Smooth muscle cell (in vitro differentiated cells): ENCODE measurements around the gene ZNF407. TPM values are rescaled to one million over a fixed set of nuclear protein-coding genes. Genes with fewer than 3 reads are reported as not detected.

Source experiments
- DNase-seq: peaks from one replicate; lab custom pipeline; 2025; ENCODE audit not compliant: unreplicated experiment; lab: John Stamatoyannopoulos, UW
- H2AFZ ChIP-seq: fragments of 200-600 bp; sonication (generic); 2 replicates; pipeline ENCODE4 v1.6.0; 2016; ENCODE audit warnings: antibody characterized with exemption, low read depth, mild to moderate bottlenecking
- H3F3A ChIP-seq: fragments of 200-600 bp; sonication (generic); 2 replicates; pipeline ENCODE4 v1.6.0; 2017; ENCODE audit warnings: antibody characterized with exemption, low read depth
- H3K27ac ChIP-seq: fragments of 200-600 bp; sonication (generic); 2 replicates; pipeline ENCODE4 v1.5.1; 2016; ENCODE audit warnings: low read depth, mild to moderate bottlenecking
- H3K27me3 ChIP-seq: fragments of 200-600 bp; sonication (generic); 2 replicates; pipeline ENCODE4 v1.6.1; 2016; ENCODE audit warnings: low read depth, mild to moderate bottlenecking
- H3K36me3 ChIP-seq: fragments of 200-600 bp; sonication (generic); 2 replicates; pipeline ENCODE4 v1.5.1; 2016; ENCODE audit warnings: low read depth
- H3K4me1 ChIP-seq: fragments of 200-600 bp; sonication (generic); 2 replicates; pipeline ENCODE4 v1.5.1; 2016; ENCODE audit warnings: low read depth
- H3K4me2 ChIP-seq: fragments of 200-600 bp; sonication (generic); 2 replicates; pipeline ENCODE4 v1.6.0; 2016; ENCODE audit warnings: mild to moderate bottlenecking
- H3K4me3 ChIP-seq: fragments of 200-600 bp; sonication (generic); 2 replicates; pipeline ENCODE4 v1.5.1; 2016; ENCODE audit warnings: mild to moderate bottlenecking
- H3K79me2 ChIP-seq: fragments of 200-600 bp; sonication (generic); 2 replicates; pipeline ENCODE4 v1.6.0; 2016; ENCODE audit warnings: low read depth, mild to moderate bottlenecking
- H3K9ac ChIP-seq: fragments of 200-600 bp; sonication (generic); 2 replicates; pipeline ENCODE4 v1.6.0; 2016; ENCODE audit warnings: low read depth
- H3K9me3 ChIP-seq: fragments of 200-600 bp; sonication (generic); replicated peaks from 2 replicates; pipeline ENCODE4 v1.5.1; 2016; ENCODE audit warnings: low read depth
- H4K20me1 ChIP-seq: fragments of 200-600 bp; sonication (generic); 2 replicates; pipeline ENCODE4 v1.6.0; 2016; ENCODE audit warnings: low read depth
- CTCF ChIP-seq: fragments of 200-600 bp; sonication (generic); IDR thresholded peaks from 2 replicates; pipeline ENCODE4 v1.5.1; 2017; ENCODE audit warnings: borderline replicate concordance, mild to moderate bottlenecking, antibody characterized with exemption; ENCODE audit not compliant: insufficient read depth, poor library complexity, severe bottlenecking
- WGBS: methylation state at CpG from one replicate; pipeline ENCODE4 v1.1.7; 2016; ENCODE audit warnings: low lambda C conversion rate; 5-methylcytosine and 5-hydroxymethylcytosine counted together
- polyA plus RNA-seq: library from polyadenylated mRNA; unstranded; fragments of >200 nt; fragmentation: Nextera tagmentation; extraction: Ambion mirVana; gene quantifications from 2 replicates; pipeline ENCODE4 v1.2.1, GENCODE V29; 2016
- total RNA-seq: library from RNA; depleted of rRNA; stranded (reverse); fragments of >200 nt; gene quantifications from 2 replicates; pipeline ENCODE4 v1.2.3, GENCODE V29; 2014

ZNF407 gene
- total and polyA plus RNA-seq, 2 experiments from 2014 or later = 4.5 to 11.5 TPM

- Histone ChIP-seq H3K4me3 (no peak overlapping the region), H3K36me3 (no peaks in the 10 kb centered on the region), H3K9ac (no peak overlapping the region), H3K4me2 (no peak overlapping the region), H3K9me3 (no peaks in the 10 kb centered on the region), H3K27me3 (no peaks in the 10 kb centered on the region), H3K27ac (no peak overlapping the region), H3K4me1 (no peaks in the 10 kb centered on the region), H4K20me1 (no peaks in the 10 kb centered on the region), H2AFZ (no peak overlapping the region), H3K79me2 (no peaks in the 10 kb centered on the region), H3F3A (no peaks in the 10 kb centered on the region)
- WGBS = 68% methylated on average over 2 of the region's 2 CpGs
- TF ChIP-seq CTCF = no peak
- no peak for DNase-seq
These were observed 191.0 kb downstream of the ZNF407 start for GRCh38 chr18:74788657-74789056.

- no peak for DNase-seq
- Histone ChIP-seq H3K27ac (no peak overlapping the region), H3K4me2 (no peak overlapping the region), H3K9ac (no peak overlapping the region), H3K36me3 (no peaks in the 10 kb centered on the region), H3F3A (no peaks in the 10 kb centered on the region), H3K79me2 (no peaks in the 10 kb centered on the region), H3K27me3 (no peaks in the 10 kb centered on the region), H4K20me1 (no peaks in the 10 kb centered on the region), H3K4me3 (no peak overlapping the region), H3K4me1 (no peaks in the 10 kb centered on the region), H3K9me3 (no peaks in the 10 kb centered on the region), H2AFZ (no peak overlapping the region)
- TF ChIP-seq CTCF = no peak
- WGBS = 94% methylated on average over 8 of the region's 8 CpGs
These were observed 191.4 kb downstream of the ZNF407 start for GRCh38 chr18:74789078-74789477.

- H4K20me1 ChIP-seq = no peaks in the 10 kb centered on the region
- no peaks in the 10 kb centered on the region for H3K4me1 ChIP-seq
- H3K27me3 ChIP-seq = no peaks in the 10 kb centered on the region
- H2AFZ ChIP-seq = no peak overlapping the region
- no peak overlapping the region for H3K4me3 ChIP-seq
- WGBS = 90% methylated on average over 1 of the region's 1 CpG
- no peaks in the 10 kb centered on the region for H3K9me3 ChIP-seq
- H3K4me2 ChIP-seq = no peak overlapping the region
- no peaks in the 10 kb centered on the region for H3K79me2 ChIP-seq
- H3F3A ChIP-seq = no peaks in the 10 kb centered on the region
- no peak for DNase-seq
- H3K9ac ChIP-seq = no peak overlapping the region
- no peaks in the 10 kb centered on the region for H3K36me3 ChIP-seq
- H3K27ac ChIP-seq = no peak overlapping the region
- TF ChIP-seq CTCF = no peak
These were observed 192.8 kb downstream of the ZNF407 start for GRCh38 chr18:74790451-74790850.

- no peaks in the 10 kb centered on the region for H3K9me3 ChIP-seq
- H2AFZ ChIP-seq = no peak overlapping the region
- H3K4me3 ChIP-seq = no peak overlapping the region
- no peak for DNase-seq
- H3K9ac ChIP-seq = no peak overlapping the region
- TF ChIP-seq CTCF = no peak
- WGBS = 65% methylated on average over 8 of the region's 8 CpGs
- no peaks in the 10 kb centered on the region for H3K27me3 ChIP-seq
- H3F3A ChIP-seq = no peaks in the 10 kb centered on the region
- no peaks in the 10 kb centered on the region for H3K36me3 ChIP-seq
- peak overlapping the region; percentile 9 for H3K27ac ChIP-seq
- no peaks in the 10 kb centered on the region for H3K4me1 ChIP-seq
- H3K4me2 ChIP-seq = no peak overlapping the region
- no peaks in the 10 kb centered on the region for H3K79me2 ChIP-seq
- no peaks in the 10 kb centered on the region for H4K20me1 ChIP-seq
These were observed 194.0 kb downstream of the ZNF407 start for GRCh38 chr18:74791501-74792194.
